ENCODE results near the gene ALDH8A1. TPM values are rescaled to one million over a fixed set of nuclear protein-coding genes. Genes with fewer than 3 reads are reported as not detected.

ALDH8A1 gene
- total RNA-seq, 4 donors from 2014 or later, result 0.81 to 1.9 (median 0.88) TPM; not detected in 1

GRCh38 chr6:134930463-134930862 lies 19.4 kb downstream of the ALDH8A1 start:
- intact Hi-C loops (cut with DNase I; ENCODE audit: low total_unique reads), result no loop called here
- TF ChIP-seq POLR2A (IDR thresholded peaks at IDR 0.05), result no peak
- TF ChIP-seq CTCF (IDR thresholded peaks at IDR 0.05), result no peak
- WGBS, 2 donors, result 94% methylated on average over 6 of the region's 6 CpGs

GRCh38 chr6:134928151-134928900 lies 21.6 kb downstream of the ALDH8A1 start:
- TF ChIP-seq CTCF (IDR thresholded peaks at IDR 0.05) (no peak), POLR2A (IDR thresholded peaks at IDR 0.05) (no peak)
- WGBS, 2 donors, result 88 to 92% methylated on average over 6 of the region's 6 CpGs
- intact Hi-C loops (cut with DNase I; ENCODE audit: low total_unique reads), result no loop called here
- DNase-seq (ENCODE audit: low spot score in 2 of 2), result no peak
- no peak overlapping the region for H3K4me3 ChIP-seq (ENCODE audit: low read depth, poor library complexity, severe bottlenecking)

More at GRCh38 chr6:134930463-134930862, 19.4 kb downstream of the ALDH8A1 start:
- H3K4me3 ChIP-seq (ENCODE audit: low read depth, poor library complexity, severe bottlenecking), result no peak overlapping the region
- peak in 1 of 2 donors; percentile 18 for DNase-seq (ENCODE audit: low spot score in 2 of 2)

DNA sequence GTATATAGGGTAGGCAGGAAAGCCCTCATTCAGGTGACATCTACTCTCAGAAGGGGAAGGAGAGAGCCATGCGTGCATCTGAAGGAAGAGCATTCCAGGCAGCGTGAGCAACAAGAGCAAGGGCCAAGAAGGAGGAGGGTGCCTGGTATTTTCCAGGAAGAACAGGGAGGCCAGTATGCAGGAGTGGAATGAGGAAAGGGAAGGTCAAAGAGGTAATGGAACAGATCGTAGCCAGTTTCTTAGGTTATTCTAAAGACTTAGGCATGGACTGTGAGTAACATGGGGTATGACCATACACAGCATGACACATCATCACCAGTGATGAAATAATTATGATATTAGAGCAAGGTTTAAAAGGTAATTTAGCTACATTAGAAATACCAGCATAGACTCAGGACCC lies 24.1 kb downstream of the ALDH8A1 start:
- intact Hi-C loops (cut with DNase I; ENCODE audit: low total_unique reads), result no loop called here
- WGBS, 2 donors, result 75 to 92% methylated on average over 3 of the region's 3 CpGs
- TF ChIP-seq POLR2A (IDR thresholded peaks at IDR 0.05), result no peak
- H3K4me3 ChIP-seq (ENCODE audit: low read depth, poor library complexity, severe bottlenecking), result no peak overlapping the region
- DNase-seq (ENCODE audit: low spot score in 2 of 2), result peak in 1 of 2 donors; percentile 17

GRCh38 chr6:134921721-134922261 lies 28.1 kb downstream of the ALDH8A1 start:
- intact Hi-C loops (cut with DNase I; ENCODE audit: low total_unique reads), result no loop called here
- WGBS, 2 donors, result 77 to 79% methylated on average over 6 of the region's 6 CpGs

DNA sequence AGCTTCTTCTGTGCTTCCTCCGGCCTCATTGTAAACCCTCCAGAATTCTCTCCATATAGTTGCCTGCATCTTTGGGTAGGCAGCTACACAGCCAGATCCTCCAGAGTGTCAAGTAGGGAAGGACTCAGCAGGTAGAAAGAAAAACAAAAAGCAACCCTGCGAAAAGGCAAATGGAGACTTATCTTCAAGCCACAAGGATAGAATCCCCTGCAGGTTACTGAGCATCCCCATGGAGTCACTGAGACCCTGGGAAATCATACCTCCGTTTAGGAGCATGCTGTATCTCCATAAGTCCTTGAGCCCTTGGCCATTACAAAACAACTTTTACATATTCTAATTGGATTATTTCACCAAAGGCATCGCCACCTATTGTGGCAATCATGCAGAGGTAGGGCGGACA lies 28.6 kb downstream of the ALDH8A1 start:
- WGBS, 2 donors, result 93 to 94% methylated on average over 5 of the region's 5 CpGs
- peak in 1 of 2 donors; percentile 63 for DNase-seq (ENCODE audit: low spot score in 2 of 2)
- no peak for TF ChIP-seq POLR2A (IDR thresholded peaks at IDR 0.05)

More at GRCh38 chr6:134921721-134922261, 28.1 kb downstream of the ALDH8A1 start:
- H3K4me3 ChIP-seq (ENCODE audit: low read depth, poor library complexity, severe bottlenecking), result no peak overlapping the region
- no peak for TF ChIP-seq CTCF (IDR thresholded peaks at IDR 0.05)
- TF ChIP-seq POLR2A (IDR thresholded peaks at IDR 0.05), result no peak
- DNase-seq (ENCODE audit: low spot score in 2 of 2), result peak in 1 of 2 donors; percentile 66

DNA sequence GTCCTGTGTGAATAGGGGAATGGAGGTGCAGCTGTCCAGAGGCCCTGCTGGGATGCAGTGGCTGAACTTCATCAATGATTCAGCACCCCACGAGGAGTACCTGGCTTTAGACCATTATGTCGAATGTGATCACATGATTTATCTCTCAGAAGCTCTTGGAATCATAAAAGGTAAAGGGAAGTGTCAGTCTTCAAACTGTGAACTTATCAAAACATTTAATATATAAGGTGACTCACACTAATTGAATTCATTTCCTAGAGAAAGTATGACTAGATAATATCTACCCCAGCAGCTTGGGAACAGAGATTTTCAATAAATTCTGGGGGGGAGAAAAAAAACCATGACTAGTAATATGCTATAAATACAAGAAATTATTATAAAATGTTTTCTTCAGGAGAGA lies 29.5 kb downstream of the ALDH8A1 start:
- 29 to 39% methylated on average over 2 of the region's 2 CpGs for WGBS, 2 donors
- TF ChIP-seq CTCF (IDR thresholded peaks at IDR 0.05), result no peak
- no peak for TF ChIP-seq POLR2A (IDR thresholded peaks at IDR 0.05)
- DNase-seq (ENCODE audit: low spot score in 2 of 2), result no peak
- H3K4me3 ChIP-seq (ENCODE audit: low read depth, poor library complexity, severe bottlenecking), result no peak overlapping the region
- intact Hi-C loops (cut with DNase I; ENCODE audit: low total_unique reads), result no loop called here

More for the DNA sequence above, 28.6 kb downstream of the ALDH8A1 start:
- intact Hi-C loops (cut with DNase I; ENCODE audit: low total_unique reads), result no loop called here
- H3K4me3 ChIP-seq (ENCODE audit: low read depth, poor library complexity, severe bottlenecking), result no peak overlapping the region

Measured in lower leg skin (tissue), 4 donors.